Spleen (tissue), 7 donors: ENCODE data around the gene FCRLB.

Experiments used
- POLR2A ChIP-seq, 3 donors: fragments of 450-650 bp; IDR thresholded peaks; one replicate each; pipeline ENCODE4 v1.5.1; 2017; ENCODE audit warnings: antibody characterized with exemption in 3 of 3, mild to moderate bottlenecking in 1 of 3
- POLR2AphosphoS5 ChIP-seq, 3 donors: sonication (generic); formaldehyde crosslinking; IDR thresholded peaks; one replicate each; pipeline ENCODE4 v1.5.1; 2017; ENCODE audit warnings: antibody characterized with exemption in 3 of 3
- TF ChIP-seq, protein P1 (sequence below), 11 experiments: fragments of 200-600 bp in 7 of 11; fragments of 450-650 bp in 4 of 11; sonication (generic) in 4 of 11; IDR thresholded peaks in 8 of 11; conservative IDR thresholded peaks in 3 of 11; 1 replicate in 7 of 11; 2 replicates in 4 of 11; pipeline versions ENCODE4 v1.4.0 to v1.8.0; 2016 to 2021; ENCODE audit warnings: antibody characterized with exemption in 11 of 11, inconsistent platforms in 4 of 11, mild to moderate bottlenecking in 1 of 11
- donor health status: DM: no; HTN: no; CAD: no; lungs with moderate emphysema.
- donor health status: DM: no; HTN: no; CAD: no.
- donor health status: DM: no; HTN: no; CAD: no.

DNA sequence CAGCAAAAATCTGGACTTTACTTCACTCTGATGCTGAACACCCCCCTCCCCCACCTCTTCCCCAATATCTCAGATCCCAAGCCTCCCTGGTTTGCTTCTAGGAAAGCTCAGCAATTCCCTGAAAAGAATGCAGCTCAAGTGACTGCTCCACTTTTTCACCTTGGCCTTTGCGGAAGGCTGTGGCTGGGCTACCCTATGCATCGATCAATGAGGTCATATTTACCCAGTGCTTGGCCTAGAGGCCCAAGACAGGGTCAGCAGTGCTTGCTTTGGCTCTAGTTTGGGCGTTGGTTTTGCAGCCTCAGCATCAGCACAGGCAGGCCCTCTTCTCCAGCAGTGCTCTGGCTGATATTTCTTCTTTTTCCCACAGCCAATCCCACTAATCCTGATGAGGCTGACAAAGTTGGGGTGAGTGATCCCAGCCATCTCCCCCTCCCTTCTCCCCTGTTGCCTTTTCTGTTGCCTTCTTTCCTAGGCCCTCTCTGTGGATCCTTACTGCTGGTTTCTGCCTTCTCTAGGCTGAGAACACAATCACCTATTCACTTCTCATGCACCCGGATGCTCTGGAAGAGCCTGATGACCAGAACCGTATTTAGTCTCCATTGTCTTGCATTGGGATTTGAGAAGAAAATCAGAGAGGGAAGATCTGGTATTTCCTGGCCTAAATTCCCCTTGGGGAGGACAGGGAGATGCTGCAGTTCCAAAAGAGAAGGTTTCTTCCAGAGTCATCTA, 44.2 kb upstream of the FCRLB start:
- TF ChIP-seq POLR2AphosphoS5 (IDR thresholded peaks at IDR 0.05), result no peak
- TF ChIP-seq, protein P1, sequence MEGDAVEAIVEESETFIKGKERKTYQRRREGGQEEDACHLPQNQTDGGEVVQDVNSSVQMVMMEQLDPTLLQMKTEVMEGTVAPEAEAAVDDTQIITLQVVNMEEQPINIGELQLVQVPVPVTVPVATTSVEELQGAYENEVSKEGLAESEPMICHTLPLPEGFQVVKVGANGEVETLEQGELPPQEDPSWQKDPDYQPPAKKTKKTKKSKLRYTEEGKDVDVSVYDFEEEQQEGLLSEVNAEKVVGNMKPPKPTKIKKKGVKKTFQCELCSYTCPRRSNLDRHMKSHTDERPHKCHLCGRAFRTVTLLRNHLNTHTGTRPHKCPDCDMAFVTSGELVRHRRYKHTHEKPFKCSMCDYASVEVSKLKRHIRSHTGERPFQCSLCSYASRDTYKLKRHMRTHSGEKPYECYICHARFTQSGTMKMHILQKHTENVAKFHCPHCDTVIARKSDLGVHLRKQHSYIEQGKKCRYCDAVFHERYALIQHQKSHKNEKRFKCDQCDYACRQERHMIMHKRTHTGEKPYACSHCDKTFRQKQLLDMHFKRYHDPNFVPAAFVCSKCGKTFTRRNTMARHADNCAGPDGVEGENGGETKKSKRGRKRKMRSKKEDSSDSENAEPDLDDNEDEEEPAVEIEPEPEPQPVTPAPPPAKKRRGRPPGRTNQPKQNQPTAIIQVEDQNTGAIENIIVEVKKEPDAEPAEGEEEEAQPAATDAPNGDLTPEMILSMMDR (IDR thresholded peaks at IDR 0.05 in 8 of 11, conservative IDR thresholded peaks at IDR 0.05 in 3 of 11), result no peak
- TF ChIP-seq POLR2A (IDR thresholded peaks at IDR 0.05), result no peak
